ENCODE data around the gene TBC1D16. TPM values are rescaled to one million over a fixed set of nuclear protein-coding genes. Genes with fewer than 3 reads are reported as not detected.
"Not testable (repeated sequence)": the region's sequence is repeated elsewhere in the genome, so short reads cannot be mapped to it uniquely, and the experiment has no call there.

The TBC1D16 gene
- total RNA-seq, 4 donors from 2014 or later = 26.5 to 44.3 (median 36.3) TPM

GRCh38 chr17:79901131-79901530 is 134.5 kb downstream of the TBC1D16 start:
- Histone ChIP-seq H3K27ac (no peak overlapping the region), H3K4me3 (no peak overlapping the region), H3K36me3 (no peaks in the 10 kb centered on the region), H3K9me3 (peaks cover 0 to 13% (median 0%) of the 10 kb centered on the region in 3 donors), H3K27me3 (peaks cover 64% of the 10 kb centered on the region), H3K4me1 (no peaks in the 10 kb centered on the region)
- no peak for ATAC-seq
- WGBS, 2 donors (ENCODE audit: low coverage in 1 of 2) = 29 to 88% methylated on average over 1 to 3 of the region's 6 CpGs
- TF ChIP-seq POLR2A (IDR thresholded peaks at IDR 0.05) = no peak
- no peak for TF ChIP-seq POLR2AphosphoS5 (IDR thresholded peaks at IDR 0.05)
- TF ChIP-seq CTCF (IDR thresholded peaks at IDR 0.05) = no peak
- TF ChIP-seq EP300 (IDR thresholded peaks at IDR 0.05) = no peak

GRCh38 chr17:79899584-79899983 is 136.1 kb downstream of the TBC1D16 start:
- no peaks in the 10 kb centered on the region for H3K4me1 ChIP-seq
- H3K9me3 ChIP-seq = peaks cover 0 to 13% (median 0%) of the 10 kb centered on the region in 3 donors
- TF ChIP-seq CTCF (IDR thresholded peaks at IDR 0.05) (no peak), POLR2AphosphoS5 (IDR thresholded peaks at IDR 0.05) (no peak), POLR2A (IDR thresholded peaks at IDR 0.05) (no peak), EP300 (IDR thresholded peaks at IDR 0.05) (no peak)
- no peak overlapping the region for H3K27ac ChIP-seq
- 75 to 83% methylated on average over 4 of the region's 4 CpGs for WGBS, 2 donors (ENCODE audit: low coverage in 1 of 2)
- H3K4me3 ChIP-seq = no peak overlapping the region
- no peaks in the 10 kb centered on the region for H3K36me3 ChIP-seq
- peaks cover 56% of the 10 kb centered on the region for H3K27me3 ChIP-seq
- ATAC-seq = no peak

- ATAC-seq = no peak
- Histone ChIP-seq H3K27me3 (peaks cover 46% of the 10 kb centered on the region), H3K4me1 (no peaks in the 10 kb centered on the region), H3K36me3 (no peaks in the 10 kb centered on the region), H3K4me3 (no peak overlapping the region), H3K27ac (no peak overlapping the region), H3K9me3 (peaks cover 0 to 13% (median 0%) of the 10 kb centered on the region in 3 donors)
- WGBS, 2 donors (ENCODE audit: low coverage in 1 of 2) = 50 to 57% methylated on average over 7 to 10 of the region's 12 CpGs
- TF ChIP-seq CTCF (IDR thresholded peaks at IDR 0.05) (no peak), EP300 (IDR thresholded peaks at IDR 0.05) (no peak), POLR2A (IDR thresholded peaks at IDR 0.05) (no peak), POLR2AphosphoS5 (IDR thresholded peaks at IDR 0.05) (no peak)
Observed at GRCh38 chr17:79897243-79898063, 138.2 kb downstream of the TBC1D16 start.

GRCh38 chr17:79893457-79893856 is 142.2 kb downstream of the TBC1D16 start:
- H3K36me3 ChIP-seq, H3K27ac ChIP-seq, ATAC-seq, H3K4me1 ChIP-seq, H3K4me3 ChIP-seq, H3K9me3 ChIP-seq: not testable (repeated sequence)
- H3K27me3 ChIP-seq = peaks cover 69% of the 10 kb centered on the region
- WGBS, 2 donors (ENCODE audit: low coverage in 1 of 2) = 91 to 92% methylated on average over 2 to 4 of the region's 4 CpGs

GRCh38 chr17:79892457-79893241 is 143.0 kb downstream of the TBC1D16 start:
- TF ChIP-seq EP300 (IDR thresholded peaks at IDR 0.05) = no peak
- TF ChIP-seq POLR2A (IDR thresholded peaks at IDR 0.05) = no peak
- Histone ChIP-seq H3K4me1 (no peaks in the 10 kb centered on the region), H3K9me3 (no peaks in the 10 kb centered on the region), H3K36me3 (no peaks in the 10 kb centered on the region), H3K27me3 (peaks cover 70% of the 10 kb centered on the region), H3K4me3 (no peak overlapping the region), H3K27ac (no peak overlapping the region)
- WGBS, 2 donors (ENCODE audit: low coverage in 1 of 2) = 69 to 90% methylated on average over 4 to 7 of the region's 11 CpGs
- no peak for ATAC-seq

Measured in gastroesophageal sphincter (tissue), 4 donors.